Liver (tissue), 3 donors: ENCODE results near the gene AXIN2.

Source experiments
- ATF3 ChIP-seq: IDR thresholded peaks from 2 replicates; pipeline ENCODE4 v1.6.1; 2016; ENCODE audit warnings: antibody characterized with exemption
- CTCF ChIP-seq: fragments of 150-350 bp; IDR thresholded peaks from 2 replicates; pipeline ENCODE4 v1.5.1; 2017; ENCODE audit warnings: improper control_type of control experiment, low read depth, low read length; ENCODE audit not compliant: missing input control
- EGR1 ChIP-seq, 2 donors: IDR thresholded peaks; 2 replicates each; pipeline ENCODE4 v1.6.1; 2016 to 2018; ENCODE audit warnings: antibody characterized with exemption in 2 of 2, low read depth in 2 of 2
- FOXA1 ChIP-seq: IDR thresholded peaks from 2 replicates; pipeline ENCODE4 v1.6.1; 2016; ENCODE audit warnings: antibody characterized with exemption
- GABPA ChIP-seq, 2 donors: IDR thresholded peaks in 1 of 2; conservative IDR thresholded peaks in 1 of 2; 2 replicates each; pipeline ENCODE4 v1.6.1; 2016; ENCODE audit warnings: antibody characterized with exemption in 2 of 2, mild to moderate bottlenecking in 1 of 2, moderate library complexity in 1 of 2
- JUND ChIP-seq, 2 donors: IDR thresholded peaks; 2 replicates each; pipeline ENCODE4 v1.6.1; 2016; ENCODE audit warnings: antibody characterized with exemption in 2 of 2
- RAD21 ChIP-seq, 2 donors: IDR thresholded peaks; 2 replicates each; pipeline ENCODE4 v1.6.1; 2016; ENCODE audit warnings: antibody characterized with exemption in 2 of 2, mild to moderate bottlenecking in 2 of 2
- REST ChIP-seq: IDR thresholded peaks from 2 replicates; pipeline ENCODE4 v1.6.1; 2016; ENCODE audit warnings: antibody characterized with exemption, mild to moderate bottlenecking
- RXRA ChIP-seq, 2 donors: IDR thresholded peaks; 2 replicates each; pipeline ENCODE4 v1.6.1; 2017 to 2018; ENCODE audit warnings: antibody characterized with exemption in 2 of 2, mild to moderate bottlenecking in 1 of 2
- TF ChIP-seq, protein P1 (sequence below): IDR thresholded peaks from 2 replicates; pipeline ENCODE4 v1.6.1; 2016; ENCODE audit warnings: antibody characterized with exemption
- donor health status: healthy.
- donor health status: healthy.

GRCh38 chr17:65584604-65585521 is 23.4 kb upstream of the AXIN2 start:
- no peak for TF ChIP-seq ATF3
- TF ChIP-seq CTCF: no peak
- no peak for TF ChIP-seq FOXA1
- no peak for TF ChIP-seq GABPA (IDR thresholded peaks at IDR 0.05 in 1 of 2, conservative IDR thresholded peaks at IDR 0.05 in 1 of 2)
- TF ChIP-seq REST: no peak
- no peak for TF ChIP-seq RXRA (IDR thresholded peaks at IDR 0.05)
- TF ChIP-seq, protein P1, sequence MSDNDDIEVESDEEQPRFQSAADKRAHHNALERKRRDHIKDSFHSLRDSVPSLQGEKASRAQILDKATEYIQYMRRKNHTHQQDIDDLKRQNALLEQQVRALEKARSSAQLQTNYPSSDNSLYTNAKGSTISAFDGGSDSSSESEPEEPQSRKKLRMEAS: no peak
- TF ChIP-seq RAD21 (IDR thresholded peaks at IDR 0.05): no peak
- no peak for TF ChIP-seq JUND (IDR thresholded peaks at IDR 0.05)
- TF ChIP-seq EGR1 (IDR thresholded peaks at IDR 0.05; ENCODE audit: low read depth in 2 of 2): no peak
